GDM1 (cell line): Measurements from ENCODE around the gene REM2.

ENCODE experiments used
- DNase-seq: peaks from one replicate; lab custom pipeline; 2025; lab: John Stamatoyannopoulos, UW

REM2 gene, protein sequence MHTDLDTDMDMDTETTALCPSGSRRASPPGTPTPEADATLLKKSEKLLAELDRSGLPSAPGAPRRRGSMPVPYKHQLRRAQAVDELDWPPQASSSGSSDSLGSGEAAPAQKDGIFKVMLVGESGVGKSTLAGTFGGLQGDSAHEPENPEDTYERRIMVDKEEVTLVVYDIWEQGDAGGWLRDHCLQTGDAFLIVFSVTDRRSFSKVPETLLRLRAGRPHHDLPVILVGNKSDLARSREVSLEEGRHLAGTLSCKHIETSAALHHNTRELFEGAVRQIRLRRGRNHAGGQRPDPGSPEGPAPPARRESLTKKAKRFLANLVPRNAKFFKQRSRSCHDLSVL

GRCh38 chr14:22883173-22883976, at the start of gene REM2:
REM2 (plus strand) TSS chr14:22883222; CDS start chr14:22883288, 66 bp downstream.
- no peak for DNase-seq

DNA sequence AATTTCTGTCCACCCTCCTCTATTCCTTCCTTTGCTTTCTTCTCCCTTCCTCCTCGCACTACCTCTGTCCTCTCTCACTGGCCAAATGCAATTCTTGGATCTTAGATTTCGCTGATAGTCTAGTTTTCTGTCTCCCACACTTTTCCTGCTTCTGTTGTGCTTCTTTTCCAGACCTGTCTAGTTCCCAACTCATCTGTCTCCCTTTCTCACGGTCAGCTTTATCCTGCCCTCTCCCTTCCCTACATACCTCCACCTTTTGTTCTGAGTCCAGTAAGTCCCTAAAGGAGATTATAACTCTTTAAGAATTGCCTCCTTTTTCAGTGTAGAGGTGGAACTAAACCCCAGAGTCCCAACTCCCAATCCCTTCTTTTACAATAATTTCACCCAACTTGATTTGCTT, 47.5 kb upstream of the REM2 start:
- no peak for DNase-seq

DNA sequence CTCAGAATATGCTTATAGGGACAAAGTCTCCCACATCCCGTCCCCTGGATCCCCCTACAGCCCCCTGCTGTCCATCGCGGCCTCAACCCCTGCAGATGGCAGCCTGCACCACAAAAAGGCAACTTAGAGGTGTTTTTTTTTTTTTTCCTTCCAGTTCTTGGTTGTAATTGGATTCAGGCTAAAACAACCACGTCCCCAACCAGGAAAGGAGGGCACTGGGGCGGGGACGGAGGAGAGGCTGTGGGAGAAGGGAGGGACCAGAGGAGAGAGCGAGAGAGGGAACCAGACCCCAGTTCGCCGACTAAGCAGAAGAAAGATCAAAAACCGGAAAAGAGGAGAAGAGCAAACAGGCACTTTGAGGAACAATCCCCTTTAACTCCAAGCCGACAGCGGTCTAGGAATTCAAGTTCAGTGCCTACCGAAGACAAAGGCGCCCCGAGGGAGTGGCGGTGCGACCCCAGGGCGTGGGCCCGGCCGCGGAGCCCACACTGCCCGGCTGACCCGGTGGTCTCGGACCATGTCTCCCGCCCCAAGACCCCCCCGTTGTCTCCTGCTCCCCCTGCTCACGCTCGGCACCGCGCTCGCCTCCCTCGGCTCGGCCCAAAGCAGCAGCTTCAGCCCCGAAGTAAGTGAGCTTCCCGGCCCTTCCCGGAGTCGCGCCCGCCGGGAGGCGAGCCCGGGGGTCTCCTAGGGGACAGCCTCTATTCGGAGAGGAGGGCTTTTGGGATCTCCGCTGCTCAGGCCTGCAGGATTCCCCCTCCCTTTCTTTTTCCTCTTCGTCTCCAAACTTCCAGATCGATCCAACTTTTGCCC, 46.5 kb upstream of the REM2 start, which contains the start of gene MMP14:
TSS of gene MMP14 (plus strand) at position 285 of the 813 bp plus-strand sequence. CDS start at position 518, 233 bp downstream.
- DNase-seq, result no peak

- no peak for DNase-seq
Measured at GRCh38 chr14:22837114-22837749, 45.8 kb upstream of the REM2 start.

- no peak for DNase-seq
Measured at GRCh38 chr14:22837750-22838538, 45.1 kb upstream of the REM2 start.

GRCh38 chr14:22838631-22839041, 44.4 kb upstream of the REM2 start:
- peak; percentile 68 for DNase-seq

- DNase-seq, result no peak
Measured at GRCh38 chr14:22839159-22839779, 43.8 kb upstream of the REM2 start.

- DNase-seq, result no peak
Measured at GRCh38 chr14:22841311-22841710, 41.7 kb upstream of the REM2 start.

DNA sequence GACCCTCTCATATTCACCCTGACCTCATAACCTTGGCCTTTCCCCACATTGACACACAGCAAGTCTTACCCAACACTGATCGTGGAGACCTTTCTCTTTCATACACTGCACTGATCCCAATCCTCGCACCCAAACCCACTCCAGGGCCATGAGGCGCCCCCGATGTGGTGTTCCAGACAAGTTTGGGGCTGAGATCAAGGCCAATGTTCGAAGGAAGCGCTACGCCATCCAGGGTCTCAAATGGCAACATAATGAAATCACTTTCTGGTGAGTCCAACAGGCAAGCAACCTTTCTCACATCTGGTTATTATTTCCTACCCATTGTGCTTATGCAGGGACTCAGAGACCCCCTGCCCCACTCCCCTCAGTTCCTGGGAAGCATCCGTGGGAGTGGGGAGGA, 41.3 kb upstream of the REM2 start:
- no peak for DNase-seq

GRCh38 chr14:22842211-22843122, 40.6 kb upstream of the REM2 start:
- no peak for DNase-seq

- no peak for DNase-seq
Measured at GRCh38 chr14:22843123-22843925, 39.7 kb upstream of the REM2 start.

GRCh38 chr14:22844221-22845102, 38.6 kb upstream of the REM2 start:
- DNase-seq, result no peak

DNA sequence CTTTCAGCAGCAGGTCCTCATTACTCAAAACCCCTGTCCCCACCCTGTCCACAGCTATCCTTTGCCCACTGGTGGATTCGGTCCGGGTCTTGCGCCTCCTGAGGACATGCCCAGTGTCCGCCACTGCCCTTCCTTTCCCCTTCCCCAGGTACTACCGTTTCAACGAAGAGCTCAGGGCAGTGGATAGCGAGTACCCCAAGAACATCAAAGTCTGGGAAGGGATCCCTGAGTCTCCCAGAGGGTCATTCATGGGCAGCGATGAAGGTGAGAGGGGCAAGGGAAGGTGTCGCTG, 38.0 kb upstream of the REM2 start:
- no peak for DNase-seq

GRCh38 chr14:22845821-22846625, 37.0 kb upstream of the REM2 start:
- no peak for DNase-seq

DNA sequence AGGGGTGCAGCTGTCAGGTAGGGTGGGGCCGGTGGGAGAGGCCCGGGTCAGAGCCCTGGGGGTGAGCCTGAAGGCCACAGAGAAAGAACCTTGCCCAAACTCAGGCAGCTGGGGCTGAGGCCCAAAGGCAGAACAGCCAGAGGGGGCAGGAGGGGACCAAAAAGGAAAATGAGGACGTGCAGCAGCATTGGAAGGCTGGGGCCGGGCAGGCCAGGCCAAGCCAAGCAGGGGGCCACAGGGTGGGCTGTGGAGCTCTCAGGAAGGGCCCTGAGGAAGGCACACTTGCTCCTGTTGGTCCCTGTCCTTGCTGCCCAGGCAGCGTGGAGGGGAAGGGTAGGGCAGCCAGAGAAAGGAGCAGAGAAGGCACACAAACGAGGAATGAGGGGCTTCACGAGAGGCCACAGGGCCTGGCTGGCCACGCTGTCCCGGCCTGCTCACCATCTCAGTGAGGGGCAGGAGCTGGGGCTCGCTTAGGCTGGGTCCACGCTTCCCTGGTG, 36.2 kb upstream of the REM2 start:
- no peak for DNase-seq

DNA sequence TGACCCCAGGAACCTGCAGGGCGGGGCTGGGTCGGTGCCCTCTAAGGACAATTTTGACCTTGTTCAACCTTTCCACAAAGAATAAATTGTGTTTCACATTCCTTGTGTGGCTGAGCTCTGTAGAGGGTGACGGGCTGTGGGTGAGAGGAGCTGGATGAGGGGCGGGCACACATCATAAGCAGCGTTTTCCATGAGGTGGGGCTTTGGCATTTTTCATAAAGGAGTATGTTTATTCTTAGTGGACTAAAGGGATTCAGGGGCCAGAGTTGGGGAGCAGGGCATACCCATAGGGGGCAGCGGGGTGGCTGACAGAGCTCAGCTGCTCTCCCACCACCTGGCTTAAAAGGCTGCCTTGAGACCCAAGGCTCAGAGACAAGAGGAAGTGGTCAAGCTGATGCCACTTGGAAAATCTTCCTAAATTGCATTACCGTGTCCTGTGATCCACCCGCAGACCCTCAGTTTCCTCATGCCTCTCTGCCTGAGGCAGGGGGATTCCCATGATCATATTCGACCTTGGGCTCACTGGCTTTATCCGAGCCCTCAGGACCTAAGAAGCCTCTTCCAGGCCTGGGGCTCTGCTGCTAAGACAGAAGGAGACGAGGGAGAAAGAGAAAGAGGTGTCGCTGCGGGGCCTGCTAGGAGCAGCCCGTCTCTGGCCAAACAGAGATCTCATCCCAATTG, 35.2 kb upstream of the REM2 start:
- DNase-seq, result no peak
